OCI-LY1 (cell line): ENCODE data around the gene DYNC1I1.

Experiments used
- CTCF ChIP-seq: fragments of 200-600 bp; sonication (generic), shearing (Covaris generic); IDR thresholded peaks from 2 replicates; pipeline ENCODE4 v1.5.1; 2017; ENCODE audit warnings: mild to moderate bottlenecking, antibody characterized with exemption, low read length, moderate library complexity, mixed read lengths
- EZH2 ChIP-seq: fragments of 200-600 bp; sonication (generic), shearing (Covaris generic); IDR thresholded peaks from 2 replicates; pipeline ENCODE4 v1.8.0; 2017; ENCODE audit warnings: borderline replicate concordance, mixed run types, mild to moderate bottlenecking, antibody characterized with exemption, low read length, moderate library complexity, mixed read lengths

GRCh38 chr7:96118449-96119001 is 346.2 kb downstream of the DYNC1I1 start:
- no peak for TF ChIP-seq CTCF
- no peak for TF ChIP-seq EZH2
